ENCODE data around the gene C19orf44. TPM values are rescaled to one million over a fixed set of nuclear protein-coding genes. Genes with fewer than 3 reads are reported as not detected.

Gene C19orf44
- total RNA-seq, 1 donor from 2014 or later: 6.6 TPM

GRCh38 chr19:16524991-16525734, 29.0 kb downstream of the C19orf44 start:
- Histone ChIP-seq H3K4me1 (no peaks in the 10 kb centered on the region), H3K4me3 (no peak overlapping the region), H3K27me3 (ENCODE audit: low read depth) (no peaks in the 10 kb centered on the region), H3K9me3 (no peaks in the 10 kb centered on the region), H3K27ac (no peak overlapping the region), H3K36me3 (peaks cover 98% of the 10 kb centered on the region)
- ATAC-seq (no peak), DNase-seq (no peak)
- TF ChIP-seq CTCF (IDR thresholded peaks at IDR 0.05): no peak
- intact Hi-C loops (cut with DNase I): no loop called here

- H3K4me3 ChIP-seq: no peak overlapping the region
- H3K36me3 ChIP-seq: peaks cover 98% of the 10 kb centered on the region
- ATAC-seq (no peak), DNase-seq (no peak)
- no peaks in the 10 kb centered on the region for H3K27me3 ChIP-seq (ENCODE audit: low read depth)
- TF ChIP-seq CTCF (IDR thresholded peaks at IDR 0.05): no peak
- no peaks in the 10 kb centered on the region for H3K9me3 ChIP-seq
- no peaks in the 10 kb centered on the region for H3K4me1 ChIP-seq
- H3K27ac ChIP-seq: no peak overlapping the region
- intact Hi-C loops (cut with DNase I): no loop called here
Observed at GRCh38 chr19:16525751-16526481, 29.7 kb downstream of the C19orf44 start.

- H3K27me3 ChIP-seq (ENCODE audit: low read depth): no peaks in the 10 kb centered on the region
- H3K4me3 ChIP-seq: no peak overlapping the region
- no peaks in the 10 kb centered on the region for H3K9me3 ChIP-seq
- DNase-seq: no peak
- H3K4me1 ChIP-seq: no peaks in the 10 kb centered on the region
- intact Hi-C loops (cut with DNase I): no loop called here
- no peak for ATAC-seq
- H3K27ac ChIP-seq: no peak overlapping the region
- TF ChIP-seq CTCF (IDR thresholded peaks at IDR 0.05): no peak
- peaks cover 100% of the 10 kb centered on the region for H3K36me3 ChIP-seq
Observed at GRCh38 chr19:16527334-16527935, 31.2 kb downstream of the C19orf44 start.

GRCh38 chr19:16527971-16528521, 31.9 kb downstream of the C19orf44 start:
- no peaks in the 10 kb centered on the region for H3K9me3 ChIP-seq
- no peaks in the 10 kb centered on the region for H3K4me1 ChIP-seq
- no peaks in the 10 kb centered on the region for H3K27me3 ChIP-seq (ENCODE audit: low read depth)
- H3K36me3 ChIP-seq: peaks cover 100% of the 10 kb centered on the region
- DNase-seq (no peak), ATAC-seq (no peak)
- no peak overlapping the region for H3K27ac ChIP-seq
- intact Hi-C loops (cut with DNase I): no loop called here
- TF ChIP-seq CTCF (IDR thresholded peaks at IDR 0.05): peak; percentile 27
- no peak overlapping the region for H3K4me3 ChIP-seq

- DNase-seq: no peak
- intact Hi-C loops (cut with DNase I): no loop called here
- no peak for TF ChIP-seq CTCF (IDR thresholded peaks at IDR 0.05)
Observed at GRCh38 chr19:16529466-16530144, 33.4 kb downstream of the C19orf44 start.

More at GRCh38 chr19:16529466-16530144, 33.4 kb downstream of the C19orf44 start:
- H3K27me3 ChIP-seq (ENCODE audit: low read depth): no peaks in the 10 kb centered on the region
- no peaks in the 10 kb centered on the region for H3K9me3 ChIP-seq
- H3K4me1 ChIP-seq: no peaks in the 10 kb centered on the region
- H3K36me3 ChIP-seq: peaks cover 100% of the 10 kb centered on the region
- H3K4me3 ChIP-seq: no peak overlapping the region
- ATAC-seq: no peak
- no peak overlapping the region for H3K27ac ChIP-seq

Data from lower lobe of right lung (tissue), 2 donors.